ENCODE data around the gene TOMM22.

Gene TOMM22

GRCh38 chr22:38728871-38729796 lies 47.4 kb downstream of the TOMM22 start:
- no peak for TF ChIP-seq CTCF (IDR thresholded peaks at IDR 0.05; ENCODE audit: borderline replicate concordance, insufficient read depth, low read depth, low read length)
- no peak overlapping the region for H3K4me3 ChIP-seq (ENCODE audit: low read depth, low read length)

GRCh38 chr22:38729946-38730345 lies 48.2 kb downstream of the TOMM22 start:
- TF ChIP-seq CTCF (IDR thresholded peaks at IDR 0.05; ENCODE audit: borderline replicate concordance, insufficient read depth, low read depth, low read length), result no peak
- H3K4me3 ChIP-seq (ENCODE audit: low read depth, low read length), result no peak overlapping the region

GRCh38 chr22:38730411-38730871 lies 48.7 kb downstream of the TOMM22 start:
- H3K4me3 ChIP-seq (ENCODE audit: low read depth, low read length), result no peak overlapping the region

GRCh38 chr22:38731703-38732161 lies 50.0 kb downstream of the TOMM22 start:
- no peak for TF ChIP-seq CTCF (IDR thresholded peaks at IDR 0.05; ENCODE audit: borderline replicate concordance, insufficient read depth, low read depth, low read length)
- H3K4me3 ChIP-seq (ENCODE audit: low read depth, low read length), result no peak overlapping the region

More at GRCh38 chr22:38730411-38730871, 48.7 kb downstream of the TOMM22 start:
- no peak for TF ChIP-seq CTCF (IDR thresholded peaks at IDR 0.05; ENCODE audit: borderline replicate concordance, insufficient read depth, low read depth, low read length)

- H3K4me3 ChIP-seq (ENCODE audit: low read depth, low read length), result no peak overlapping the region
- TF ChIP-seq CTCF (IDR thresholded peaks at IDR 0.05; ENCODE audit: borderline replicate concordance, insufficient read depth, low read depth, low read length), result no peak
These were observed 50.6 kb downstream of the TOMM22 start for GRCh38 chr22:38732251-38732815.

GRCh38 chr22:38733329-38733723 lies 51.6 kb downstream of the TOMM22 start:
- H3K4me3 ChIP-seq (ENCODE audit: low read depth, low read length), result no peak overlapping the region
- peak; percentile 86 for TF ChIP-seq CTCF (IDR thresholded peaks at IDR 0.05; ENCODE audit: borderline replicate concordance, insufficient read depth, low read depth, low read length)

Data from GM12875 (cell line).